Stimulated activated CD8-positive, alpha-beta memory T cell treated with anti-CD3 and anti-CD28 coated beads, Interleukin-15, amount 100 ng/mL, for 1 hour (primary cell): ENCODE results near the gene DCBLD2.

Experiments used
- DNase-seq: peaks from one replicate; pipeline ENCODE4 v3.0.0-alpha.2; 2020; ENCODE audit warnings: low read depth

The DCBLD2 gene

GRCh38 chr3:98766924-98767323 lies 134.6 kb downstream of the DCBLD2 start:
- DNase-seq, result no peak

DNA sequence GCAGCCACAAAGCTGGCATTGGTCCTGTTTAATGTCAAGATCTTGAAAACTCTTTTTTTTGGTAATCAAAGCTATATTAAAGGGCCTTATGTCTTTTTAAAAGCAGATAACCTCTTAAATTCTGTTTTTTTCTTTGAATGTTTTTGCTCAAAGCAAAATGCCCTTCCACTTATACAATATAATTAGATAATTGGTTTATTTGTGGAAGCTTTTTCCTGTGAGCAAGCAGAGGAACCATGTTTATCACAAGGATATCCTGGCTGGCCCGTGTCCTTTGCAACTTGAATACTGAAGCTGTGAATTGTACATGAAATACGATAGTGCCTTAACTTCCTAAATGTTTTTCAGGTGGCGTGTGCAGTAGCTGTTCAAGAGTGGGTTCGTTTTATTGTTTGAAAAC lies 135.8 kb downstream of the DCBLD2 start:
- no peak for DNase-seq

DNA sequence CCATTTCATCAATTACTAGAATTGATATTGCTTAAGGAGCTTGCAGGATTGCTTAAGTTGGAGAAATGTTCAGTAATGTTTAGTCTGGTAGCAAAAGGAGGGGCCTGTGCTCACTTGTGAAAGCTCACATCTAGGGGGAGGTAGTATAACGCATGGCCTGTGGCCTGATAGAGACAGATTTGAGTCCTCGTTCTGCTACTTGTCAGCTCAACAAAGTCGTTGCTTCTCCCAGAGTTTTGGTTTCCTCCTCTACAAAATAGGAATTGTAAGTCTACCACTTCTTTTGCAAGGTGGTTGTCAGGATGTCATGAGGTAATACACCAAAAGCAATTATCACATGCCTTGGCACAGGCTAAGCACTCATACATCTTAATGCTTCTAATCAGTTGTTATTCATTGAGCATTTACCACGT lies 137.0 kb downstream of the DCBLD2 start:
- no peak for DNase-seq

GRCh38 chr3:98763819-98764418 lies 137.6 kb downstream of the DCBLD2 start:
- DNase-seq, result no peak

DNA sequence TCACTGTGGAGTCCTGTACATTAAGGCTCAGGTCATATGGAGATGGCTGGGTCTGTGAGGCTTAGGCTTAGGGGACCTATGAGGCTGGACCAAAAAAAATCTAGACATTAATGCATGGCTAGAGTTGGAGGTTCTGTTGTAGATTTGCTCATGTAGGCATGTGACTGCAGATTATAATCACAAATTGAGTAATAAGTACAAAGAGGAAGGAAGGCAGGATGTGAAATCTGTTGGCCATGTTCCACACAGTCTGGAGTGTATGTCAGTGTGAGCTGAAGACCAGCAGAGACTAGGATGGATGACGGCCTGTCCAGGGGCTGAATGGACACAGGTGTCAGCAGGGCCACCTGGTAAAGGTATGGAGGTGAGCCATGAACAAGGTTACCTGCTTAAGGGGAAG lies 138.4 kb downstream of the DCBLD2 start, which contains the start of gene ST3GAL6:
ST3GAL6 (plus strand) TSS at position 265 of the 400 bp plus-strand sequence. CDS start 5,101 bp downstream, outside the sequence.
- DNase-seq, result no peak

GRCh38 chr3:98761643-98762229 lies 139.8 kb downstream of the DCBLD2 start:
- no peak for DNase-seq

DNA sequence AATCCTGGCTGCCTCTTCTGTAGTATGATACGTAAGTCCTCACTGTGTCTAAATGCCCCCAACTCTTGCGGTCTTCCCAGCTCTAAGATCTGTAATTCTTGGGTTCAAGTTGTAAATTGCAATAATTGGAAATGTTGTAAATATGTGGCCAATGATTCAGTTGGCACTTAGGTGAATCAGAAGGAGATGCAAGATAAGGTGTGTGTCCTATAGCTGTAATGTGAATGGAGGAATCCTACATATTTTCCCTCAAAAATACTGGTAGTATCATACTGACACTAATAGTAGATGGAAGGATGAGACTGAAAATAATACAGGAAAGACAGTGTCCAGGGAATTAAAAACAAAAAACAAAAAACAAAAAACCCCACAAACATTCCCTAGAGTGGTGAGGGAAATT lies 141.9 kb downstream of the DCBLD2 start:
- no peak for DNase-seq

GRCh38 chr3:98755601-98756000 lies 145.9 kb downstream of the DCBLD2 start:
- no peak for DNase-seq

DNA sequence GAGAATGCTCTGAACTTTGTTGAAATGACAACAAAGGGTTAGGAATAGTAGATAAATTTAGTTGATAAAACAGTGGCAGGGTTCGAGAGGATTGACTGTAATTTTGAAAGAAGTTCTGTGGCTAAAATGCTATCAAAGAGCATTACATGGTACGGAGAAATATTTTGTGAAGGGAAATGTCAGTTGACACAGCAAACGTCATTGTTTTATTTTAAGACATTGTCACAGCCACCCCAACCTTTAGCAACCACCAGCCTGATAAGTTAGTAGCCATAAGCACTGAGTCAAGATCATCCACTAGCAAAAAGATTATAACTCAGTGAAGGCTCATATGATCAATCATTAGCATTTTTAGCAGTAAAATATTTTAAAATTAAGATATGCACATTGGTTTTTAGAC lies 147.0 kb downstream of the DCBLD2 start:
- DNase-seq, result no peak

DNA sequence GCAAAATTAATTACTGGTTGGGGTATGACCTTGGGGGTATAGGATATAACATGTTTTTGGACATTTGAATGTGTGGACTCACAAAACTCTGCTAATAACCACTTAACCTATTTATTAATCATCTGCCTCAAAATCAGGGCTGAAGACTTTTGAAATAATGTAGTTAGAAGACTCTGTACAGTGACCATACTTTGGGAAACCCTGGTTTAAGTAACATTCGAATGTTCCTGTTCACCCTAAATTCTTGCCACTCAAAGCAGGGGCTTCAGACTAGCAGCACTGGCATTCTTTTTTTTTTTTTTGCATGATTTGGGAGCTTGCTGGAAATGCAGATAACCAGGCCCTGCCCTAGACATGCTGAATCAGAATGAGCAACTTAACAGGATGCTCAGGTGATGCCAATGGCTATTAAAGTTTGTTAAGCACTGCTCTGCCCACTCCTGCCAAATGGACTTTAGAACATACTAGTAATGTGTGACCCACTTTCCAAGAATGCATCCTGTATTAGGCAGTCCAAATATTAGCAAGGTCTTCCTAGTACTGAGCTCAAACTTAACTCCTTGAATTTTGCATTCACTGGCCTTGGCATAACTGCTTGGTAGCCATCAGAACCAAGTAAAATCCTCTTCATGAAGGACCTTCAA lies 151.1 kb downstream of the DCBLD2 start:
- DNase-seq, result no peak

DNA sequence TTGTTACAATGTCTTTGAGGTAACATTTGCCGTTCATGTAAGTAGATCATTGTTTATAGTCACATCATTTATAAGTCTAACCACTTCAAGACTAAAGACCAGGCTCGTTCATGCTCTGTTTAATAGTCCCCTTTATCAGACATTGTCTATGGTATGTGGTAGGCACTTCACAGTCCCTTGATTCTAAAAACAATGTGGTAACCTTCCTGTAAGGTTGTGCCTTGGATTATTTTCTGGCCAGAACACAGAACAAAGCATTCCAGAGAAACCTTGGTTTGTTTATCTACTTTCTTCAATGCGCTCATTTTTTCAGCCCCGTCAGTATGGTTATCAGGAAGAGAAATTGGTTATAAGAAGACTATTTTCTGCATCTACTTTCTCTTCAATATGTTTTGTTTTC lies 154.6 kb downstream of the DCBLD2 start:
- no peak for DNase-seq

GRCh38 chr3:98746122-98746521 lies 155.4 kb downstream of the DCBLD2 start:
- no peak for DNase-seq
